ENCODE data around the gene NOC4L. TPM values are rescaled to one million over a fixed set of nuclear protein-coding genes. Genes with fewer than 3 reads are reported as not detected.

NOC4L gene
- total RNA-seq, 1 experiment from 2014 or later = 41.4 TPM

DNA sequence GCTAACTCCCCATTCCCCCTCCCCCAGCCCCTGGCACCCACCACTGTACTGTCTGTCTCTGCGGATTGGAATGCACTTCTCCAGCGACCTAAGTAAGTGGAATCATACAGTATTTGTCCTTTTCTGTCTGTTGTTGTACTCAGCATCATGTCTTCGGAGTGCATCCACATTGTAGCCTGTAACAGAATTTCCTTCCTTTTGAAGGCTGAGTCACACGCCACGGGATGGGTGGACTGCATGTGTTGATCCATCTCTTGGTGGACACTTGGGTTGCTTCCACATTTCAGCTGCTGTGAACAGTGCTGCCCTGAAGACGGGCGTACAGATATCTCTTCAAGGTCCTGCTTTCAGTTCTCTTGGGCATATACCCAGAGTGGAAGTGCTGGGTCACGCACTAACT lies 34.5 kb upstream of the NOC4L start:
- DNase-seq (ENCODE audit: low spot score) (no peak), ATAC-seq (no peak)
- Mint-ChIP-seq H3K9me3 (no peaks in the 10 kb centered on the region), H3K27ac (no peak overlapping the region), H3K4me3 (no peak overlapping the region), H3K4me1 (no peaks in the 10 kb centered on the region; the same call in 1 of the 2 replicates), H3K27me3 (ENCODE audit: low read depth) (no peaks in the 10 kb centered on the region), H3K36me3 (peaks cover 39% of the 10 kb centered on the region)
- ChIA-PET POLR2A (no interaction called here), CTCF (no interaction called here)
- TF ChIP-seq CBFB (CRISPR knock-in tag; IDR thresholded peaks at IDR 0.05; ENCODE audit: low read depth) = no peak
- TF ChIP-seq ZNF281 (CRISPR knock-in tag; IDR thresholded peaks at IDR 0.05) = no peak

- H3K27ac Mint-ChIP-seq = no peak overlapping the region
- no peaks in the 10 kb centered on the region for H3K27me3 Mint-ChIP-seq (ENCODE audit: low read depth)
- CTCF ChIA-PET = no interaction called here
- no peaks in the 10 kb centered on the region for H3K9me3 Mint-ChIP-seq
- no peak overlapping the region for H3K4me3 Mint-ChIP-seq
- no peak for TF ChIP-seq ETV6 (CRISPR knock-in tag; IDR thresholded peaks at IDR 0.05)
- no peak for TF ChIP-seq ELF4 (CRISPR knock-in tag; IDR thresholded peaks at IDR 0.05; ENCODE audit: low read depth)
- TF ChIP-seq, protein P1, sequence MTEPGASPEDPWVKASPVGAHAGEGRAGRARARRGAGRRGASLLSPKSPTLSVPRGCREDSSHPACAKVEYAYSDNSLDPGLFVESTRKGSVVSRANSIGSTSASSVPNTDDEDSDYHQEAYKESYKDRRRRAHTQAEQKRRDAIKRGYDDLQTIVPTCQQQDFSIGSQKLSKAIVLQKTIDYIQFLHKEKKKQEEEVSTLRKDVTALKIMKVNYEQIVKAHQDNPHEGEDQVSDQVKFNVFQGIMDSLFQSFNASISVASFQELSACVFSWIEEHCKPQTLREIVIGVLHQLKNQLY (CRISPR knock-in tag; IDR thresholded peaks at IDR 0.05) = no peak
- TF ChIP-seq ZNF263 (CRISPR knock-in tag; IDR thresholded peaks at IDR 0.05; ENCODE audit: low read depth) = no peak
- TF ChIP-seq CDX4 (CRISPR knock-in tag; IDR thresholded peaks at IDR 0.05; ENCODE audit: borderline replicate concordance) = no peak
- TF ChIP-seq ZNF232 (CRISPR knock-in tag; IDR thresholded peaks at IDR 0.05) = no peak
- TF ChIP-seq MAX (CRISPR knock-in tag; IDR thresholded peaks at IDR 0.05) = no peak
- no peak for TF ChIP-seq TCF7 (CRISPR knock-in tag; IDR thresholded peaks at IDR 0.05; ENCODE audit: low read depth)
- TF ChIP-seq, protein P2, sequence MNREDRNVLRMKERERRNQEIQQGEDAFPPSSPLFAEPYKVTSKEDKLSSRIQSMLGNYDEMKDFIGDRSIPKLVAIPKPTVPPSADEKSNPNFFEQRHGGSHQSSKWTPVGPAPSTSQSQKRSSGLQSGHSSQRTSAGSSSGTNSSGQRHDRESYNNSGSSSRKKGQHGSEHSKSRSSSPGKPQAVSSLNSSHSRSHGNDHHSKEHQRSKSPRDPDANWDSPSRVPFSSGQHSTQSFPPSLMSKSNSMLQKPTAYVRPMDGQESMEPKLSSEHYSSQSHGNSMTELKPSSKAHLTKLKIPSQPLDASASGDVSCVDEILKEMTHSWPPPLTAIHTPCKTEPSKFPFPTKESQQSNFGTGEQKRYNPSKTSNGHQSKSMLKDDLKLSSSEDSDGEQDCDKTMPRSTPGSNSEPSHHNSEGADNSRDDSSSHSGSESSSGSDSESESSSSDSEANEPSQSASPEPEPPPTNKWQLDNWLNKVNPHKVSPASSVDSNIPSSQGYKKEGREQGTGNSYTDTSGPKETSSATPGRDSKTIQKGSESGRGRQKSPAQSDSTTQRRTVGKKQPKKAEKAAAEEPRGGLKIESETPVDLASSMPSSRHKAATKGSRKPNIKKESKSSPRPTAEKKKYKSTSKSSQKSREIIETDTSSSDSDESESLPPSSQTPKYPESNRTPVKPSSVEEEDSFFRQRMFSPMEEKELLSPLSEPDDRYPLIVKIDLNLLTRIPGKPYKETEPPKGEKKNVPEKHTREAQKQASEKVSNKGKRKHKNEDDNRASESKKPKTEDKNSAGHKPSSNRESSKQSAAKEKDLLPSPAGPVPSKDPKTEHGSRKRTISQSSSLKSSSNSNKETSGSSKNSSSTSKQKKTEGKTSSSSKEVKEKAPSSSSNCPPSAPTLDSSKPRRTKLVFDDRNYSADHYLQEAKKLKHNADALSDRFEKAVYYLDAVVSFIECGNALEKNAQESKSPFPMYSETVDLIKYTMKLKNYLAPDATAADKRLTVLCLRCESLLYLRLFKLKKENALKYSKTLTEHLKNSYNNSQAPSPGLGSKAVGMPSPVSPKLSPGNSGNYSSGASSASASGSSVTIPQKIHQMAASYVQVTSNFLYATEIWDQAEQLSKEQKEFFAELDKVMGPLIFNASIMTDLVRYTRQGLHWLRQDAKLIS (CRISPR knock-in tag; IDR thresholded peaks at IDR 0.05; ENCODE audit: borderline replicate concordance) = no peak
- TF ChIP-seq, protein P3, sequence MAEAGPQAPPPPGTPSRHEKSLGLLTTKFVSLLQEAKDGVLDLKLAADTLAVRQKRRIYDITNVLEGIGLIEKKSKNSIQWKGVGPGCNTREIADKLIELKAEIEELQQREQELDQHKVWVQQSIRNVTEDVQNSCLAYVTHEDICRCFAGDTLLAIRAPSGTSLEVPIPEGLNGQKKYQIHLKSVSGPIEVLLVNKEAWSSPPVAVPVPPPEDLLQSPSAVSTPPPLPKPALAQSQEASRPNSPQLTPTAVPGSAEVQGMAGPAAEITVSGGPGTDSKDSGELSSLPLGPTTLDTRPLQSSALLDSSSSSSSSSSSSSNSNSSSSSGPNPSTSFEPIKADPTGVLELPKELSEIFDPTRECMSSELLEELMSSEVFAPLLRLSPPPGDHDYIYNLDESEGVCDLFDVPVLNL (CRISPR knock-in tag; IDR thresholded peaks at IDR 0.05; ENCODE audit: borderline replicate concordance, low read depth) = no peak
- no peak for TF ChIP-seq ZNF121 (CRISPR knock-in tag; IDR thresholded peaks at IDR 0.05)
- TF ChIP-seq MXD4 (CRISPR knock-in tag; IDR thresholded peaks at IDR 0.05; ENCODE audit: borderline replicate concordance) = no peak
- no peak for TF ChIP-seq ZBTB43 (CRISPR knock-in tag; IDR thresholded peaks at IDR 0.05)
- ATAC-seq (no peak), DNase-seq (ENCODE audit: low spot score) (no peak)
- no peaks in the 10 kb centered on the region; the same call in 1 of the 2 replicates for H3K4me1 Mint-ChIP-seq
- H3K36me3 Mint-ChIP-seq = peaks cover 37% of the 10 kb centered on the region
- POLR2A ChIA-PET = no interaction called here
These were observed 33.6 kb upstream of the NOC4L start for GRCh38 chr12:132110677-132111076.
